DND-41 (cell line): ENCODE data around the gene STRADB.
A peak's percentile ranks its signal among the peaks of the same experiment; 100 is the strongest.

Source experiments
- ATAC-seq: fragments of 200-7000 bp; cut with Tn5 transposase; 3 replicates; pipeline ENCODE4 v1.9.1; 2021; ENCODE audit warnings: low read depth; ENCODE audit not compliant: insufficient read depth
- DNase-seq: peaks from one replicate; pipeline ENCODE4 v3.0.0-alpha.2; 2020
- H2AFZ ChIP-seq: 2 replicates; pipeline ENCODE4 v1.6.0; 2012; ENCODE audit warnings: low read depth, low read length
- H3K27ac ChIP-seq: 2 replicates; pipeline ENCODE4 v1.5.1; 2012; ENCODE audit warnings: low read length, inconsistent platforms
- H3K27me3 ChIP-seq: fragments of 200-600 bp; sonication (generic); 2 replicates; pipeline ENCODE4 v1.6.0; 2012; ENCODE audit warnings: low read length, mild to moderate bottlenecking, inconsistent platforms; ENCODE audit not compliant: insufficient read depth, poor library complexity
- H3K36me3 ChIP-seq: 2 replicates; pipeline ENCODE4 v1.5.1; 2012; ENCODE audit warnings: low read length, inconsistent platforms; ENCODE audit not compliant: insufficient read depth
- H3K4me1 ChIP-seq: 2 replicates; pipeline ENCODE4 v1.5.1; 2012; ENCODE audit warnings: mild to moderate bottlenecking, low read length; ENCODE audit not compliant: insufficient read depth
- H3K4me2 ChIP-seq: 2 replicates; pipeline ENCODE4 v1.6.0; 2012; ENCODE audit warnings: mild to moderate bottlenecking, moderate library complexity, low read length, inconsistent platforms; ENCODE audit not compliant: insufficient read depth
- H3K4me3 ChIP-seq, 2 experiments: fragments of 200-600 bp in 1 of 2; shearing (Covaris generic) in 1 of 2; 2 replicates each; pipeline ENCODE4 v1.5.1; 2012 to 2016; ENCODE audit warnings: inconsistent platforms in 2 of 2, low read length in 2 of 2, mild to moderate bottlenecking in 2 of 2, low read depth in 1 of 2, moderate library complexity in 1 of 2
- H3K79me2 ChIP-seq: 2 replicates; pipeline ENCODE4 v1.6.0; 2012; ENCODE audit warnings: low read length, inconsistent platforms; ENCODE audit not compliant: insufficient read depth
- H3K9ac ChIP-seq: 2 replicates; pipeline ENCODE4 v1.6.0; 2012; ENCODE audit warnings: low read depth, mild to moderate bottlenecking, inconsistent platforms, low read length, moderate library complexity
- H3K9me3 ChIP-seq: 2 replicates; pipeline ENCODE4 v1.5.1; 2012; ENCODE audit warnings: low read length, moderate library complexity, mild to moderate bottlenecking, inconsistent platforms; ENCODE audit not compliant: insufficient read depth, severe bottlenecking
- H4K20me1 ChIP-seq: 2 replicates; pipeline ENCODE4 v1.6.0; 2012; ENCODE audit warnings: low read length; ENCODE audit not compliant: insufficient read depth
- EZH2 ChIP-seq: IDR thresholded peaks from 3 replicates; pipeline ENCODE4 v1.6.1; 2012; ENCODE audit warnings: borderline replicate concordance, low read depth, mild to moderate bottlenecking, moderate library complexity, low read length, inconsistent platforms; ENCODE audit not compliant: severe bottlenecking
- TF ChIP-seq, protein P1 (sequence below): IDR thresholded peaks from 2 replicates; pipeline ENCODE4 v1.5.1; 2012; ENCODE audit warnings: borderline replicate concordance, low read length, moderate library complexity, mild to moderate bottlenecking; ENCODE audit not compliant: poor library complexity, severe bottlenecking; ENCODE audit errors: extremely low read depth

The STRADB gene

GRCh38 chr2:201413552-201413951 lies 38.0 kb upstream of the STRADB start:
- Histone ChIP-seq H3K27ac (no peak overlapping the region), H3K4me3 (no peak overlapping the region), H3K4me2 (peak overlapping the region; percentile 15; the same call in 1 of the 2 replicates), H3K4me1 (peaks cover 28% of the 10 kb centered on the region), H3K36me3 (no peaks in the 10 kb centered on the region), H3K27me3 (no peaks in the 10 kb centered on the region), H3K79me2 (peaks cover 8% of the 10 kb centered on the region), H4K20me1 (no peaks in the 10 kb centered on the region), H3K9ac (no peak overlapping the region), H3K9me3 (no peaks in the 10 kb centered on the region), H2AFZ (no peak overlapping the region)
- no peak for DNase-seq
- TF ChIP-seq, protein P1, sequence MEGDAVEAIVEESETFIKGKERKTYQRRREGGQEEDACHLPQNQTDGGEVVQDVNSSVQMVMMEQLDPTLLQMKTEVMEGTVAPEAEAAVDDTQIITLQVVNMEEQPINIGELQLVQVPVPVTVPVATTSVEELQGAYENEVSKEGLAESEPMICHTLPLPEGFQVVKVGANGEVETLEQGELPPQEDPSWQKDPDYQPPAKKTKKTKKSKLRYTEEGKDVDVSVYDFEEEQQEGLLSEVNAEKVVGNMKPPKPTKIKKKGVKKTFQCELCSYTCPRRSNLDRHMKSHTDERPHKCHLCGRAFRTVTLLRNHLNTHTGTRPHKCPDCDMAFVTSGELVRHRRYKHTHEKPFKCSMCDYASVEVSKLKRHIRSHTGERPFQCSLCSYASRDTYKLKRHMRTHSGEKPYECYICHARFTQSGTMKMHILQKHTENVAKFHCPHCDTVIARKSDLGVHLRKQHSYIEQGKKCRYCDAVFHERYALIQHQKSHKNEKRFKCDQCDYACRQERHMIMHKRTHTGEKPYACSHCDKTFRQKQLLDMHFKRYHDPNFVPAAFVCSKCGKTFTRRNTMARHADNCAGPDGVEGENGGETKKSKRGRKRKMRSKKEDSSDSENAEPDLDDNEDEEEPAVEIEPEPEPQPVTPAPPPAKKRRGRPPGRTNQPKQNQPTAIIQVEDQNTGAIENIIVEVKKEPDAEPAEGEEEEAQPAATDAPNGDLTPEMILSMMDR, result no peak
- no peak for TF ChIP-seq EZH2
- ATAC-seq, result no peak

- Histone ChIP-seq H3K27me3 (no peaks in the 10 kb centered on the region), H3K27ac (no peak overlapping the region), H3K9ac (no peak overlapping the region), H3K4me1 (peaks cover 28% of the 10 kb centered on the region), H3K36me3 (no peaks in the 10 kb centered on the region), H3K9me3 (no peaks in the 10 kb centered on the region), H3K79me2 (peaks cover 8% of the 10 kb centered on the region), H3K4me2 (peak overlapping the region; percentile 15), H4K20me1 (no peaks in the 10 kb centered on the region), H2AFZ (no peak overlapping the region), H3K4me3 (no peak overlapping the region)
- ATAC-seq (peak; percentile 89), DNase-seq (no peak)
- TF ChIP-seq, protein P1, result no peak
- TF ChIP-seq EZH2, result no peak
Measured at GRCh38 chr2:201414099-201415023, 37.2 kb upstream of the STRADB start.

DNA sequence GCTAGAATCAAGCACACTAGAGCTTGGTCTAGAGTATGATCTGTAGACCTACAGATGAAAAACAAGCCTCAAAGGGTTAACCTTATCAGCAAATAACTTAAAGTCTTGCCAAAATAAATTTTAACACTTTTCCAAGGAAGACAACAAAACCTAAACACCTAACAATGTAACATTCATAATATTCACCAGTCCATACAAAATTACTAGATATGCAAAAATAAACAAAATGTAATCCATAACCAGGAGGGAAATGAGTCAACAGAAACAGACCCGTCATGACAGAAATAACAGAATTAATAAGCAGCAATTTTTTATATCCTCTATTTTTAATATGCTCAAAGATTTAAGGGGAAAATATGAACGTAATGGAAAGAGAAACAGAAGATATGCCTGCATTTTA lies 36.4 kb upstream of the STRADB start:
- peaks cover 28% of the 10 kb centered on the region for H3K4me1 ChIP-seq
- no peak overlapping the region for H2AFZ ChIP-seq
- no peaks in the 10 kb centered on the region for H4K20me1 ChIP-seq
- no peak overlapping the region for H3K27ac ChIP-seq
- H3K79me2 ChIP-seq, result peaks cover 8% of the 10 kb centered on the region
- H3K27me3 ChIP-seq, result no peaks in the 10 kb centered on the region
- no peak overlapping the region for H3K4me2 ChIP-seq
- H3K4me3 ChIP-seq, result no peak overlapping the region
- ATAC-seq, result no peak
- no peaks in the 10 kb centered on the region for H3K9me3 ChIP-seq
- TF ChIP-seq EZH2, result no peak
- TF ChIP-seq, protein P1, result no peak
- no peak overlapping the region for H3K9ac ChIP-seq
- 0 out of 2 replicates have a peak, but pooled peaks cover 3% of the 10 kb centered on the region for H3K36me3 ChIP-seq
- DNase-seq, result no peak
